Bone marrow (tissue), 2 donors: ENCODE measurements around the gene CR2.
A peak's percentile ranks its signal among the peaks of the same experiment; 100 is the strongest.
"Not testable (repeated sequence)": the region's sequence is repeated elsewhere in the genome, so short reads cannot be mapped to it uniquely, and the experiment has no call there.

Source experiments
- DNase-seq, 2 donors: peaks; one replicate each; lab custom pipeline; 2025; lab: John Stamatoyannopoulos, UW

Gene CR2

GRCh38 chr1:207444514-207445217 is 9.5 kb upstream of the CR2 start:
- DNase-seq = no peak

GRCh38 chr1:207453710-207454045 is 450 bp upstream of the CR2 start:
- DNase-seq = no peak

- DNase-seq = no peak
Measured at GRCh38 chr1:207455183-207455754, 1.1 kb downstream of the CR2 start.

- DNase-seq = no peak
Measured at GRCh38 chr1:207458414-207458813, 4.3 kb downstream of the CR2 start.

- DNase-seq = no peak
Measured at GRCh38 chr1:207459008-207459407, 4.9 kb downstream of the CR2 start.

GRCh38 chr1:207461649-207462048 is 7.5 kb downstream of the CR2 start:
- DNase-seq = no peak

- DNase-seq = no peak
Measured at GRCh38 chr1:207462535-207462934, 8.4 kb downstream of the CR2 start.

- no peak for DNase-seq
Measured at GRCh38 chr1:207463021-207463420, 8.9 kb downstream of the CR2 start.

- DNase-seq = no peak
Measured at GRCh38 chr1:207463571-207463970, 9.4 kb downstream of the CR2 start.

- DNase-seq = no peak
Measured at GRCh38 chr1:207470927-207471326, 16.8 kb downstream of the CR2 start.

GRCh38 chr1:207474210-207474609 is 20.1 kb downstream of the CR2 start:
- no peak for DNase-seq

- DNase-seq = no peak
Measured at GRCh38 chr1:207486198-207486597, 32.1 kb downstream of the CR2 start.

GRCh38 chr1:207487636-207488035 is 33.5 kb downstream of the CR2 start:
- no peak for DNase-seq

- no peak for DNase-seq
Measured at GRCh38 chr1:207493212-207493611, 39.1 kb downstream of the CR2 start.

- DNase-seq = no peak
Measured at GRCh38 chr1:207494171-207494570, 40.0 kb downstream of the CR2 start.

GRCh38 chr1:207495281-207495680 is 41.2 kb downstream of the CR2 start:
- DNase-seq = not testable (repeated sequence)

GRCh38 chr1:207495801-207496792 is 42.0 kb downstream of the CR2 start, which contains the start of gene CR1:
Gene CR1 (plus strand): TSS chr1:207496157. CDS start chr1:207496268, 111 bp downstream.
- DNase-seq = peak; percentile 4 to 37

- DNase-seq = no peak
Measured at GRCh38 chr1:207497941-207498340, 43.8 kb downstream of the CR2 start.

- DNase-seq = peak; percentile 8 to 66
Measured at GRCh38 chr1:207499573-207499972, 45.4 kb downstream of the CR2 start.

GRCh38 chr1:207500306-207500705 is 46.2 kb downstream of the CR2 start:
- no peak for DNase-seq

GRCh38 chr1:207501071-207501470 is 46.9 kb downstream of the CR2 start:
- no peak for DNase-seq

GRCh38 chr1:207502726-207503125 is 48.6 kb downstream of the CR2 start:
- DNase-seq = no peak

- DNase-seq = no peak
Measured at GRCh38 chr1:207503950-207504349, 49.8 kb downstream of the CR2 start.
